AG09309 (cell line): ENCODE data around the gene WNT4.

Experiments used
- DNase-seq: peaks from one replicate; pipeline ENCODE4 v3.0.0-alpha.2; 2010; ENCODE audit warnings: low read depth
- H3K4me3 ChIP-seq: 2 replicates; pipeline ENCODE4 v1.5.1; 2011; ENCODE audit warnings: mild to moderate bottlenecking, low read depth, low read length, moderate library complexity; ENCODE audit not compliant: control insufficient read depth
- CTCF ChIP-seq: IDR thresholded peaks from 2 replicates; pipeline ENCODE4 v1.5.1; 2011; ENCODE audit warnings: mild to moderate bottlenecking, low read depth, low read length, inconsistent platforms; ENCODE audit not compliant: insufficient read depth, control insufficient read depth; ENCODE audit errors: missing control alignments

Gene WNT4

GRCh38 chr1:22143065-22144033, at the start of gene WNT4:
Gene WNT4 (minus strand): TSS chr1:22143097. CDS start chr1:22142922, 175 bp downstream.
- H3K4me3 ChIP-seq, result peak within 1 kb of the TSS; percentile 29
- TF ChIP-seq CTCF, result no peak
- no peak for DNase-seq

- no peak overlapping the region for H3K4me3 ChIP-seq
- TF ChIP-seq CTCF, result no peak
- no peak for DNase-seq
Observed at GRCh38 chr1:22190731-22191130, 47.8 kb upstream of the WNT4 start.

- no peak for TF ChIP-seq CTCF
- DNase-seq, result no peak
- H3K4me3 ChIP-seq, result no peak overlapping the region
Observed at GRCh38 chr1:22190251-22190650, 47.4 kb upstream of the WNT4 start.

- no peak for TF ChIP-seq CTCF
- H3K4me3 ChIP-seq, result no peak overlapping the region
- no peak for DNase-seq
Observed at GRCh38 chr1:22189619-22190018, 46.7 kb upstream of the WNT4 start.

GRCh38 chr1:22188914-22189313, 46.0 kb upstream of the WNT4 start:
- no peak overlapping the region for H3K4me3 ChIP-seq
- TF ChIP-seq CTCF, result no peak
- DNase-seq, result no peak

GRCh38 chr1:22188436-22188835, 45.5 kb upstream of the WNT4 start:
- DNase-seq, result no peak
- no peak for TF ChIP-seq CTCF
- H3K4me3 ChIP-seq, result no peak overlapping the region
